HG03280 (cell line): Measurements from ENCODE around the gene NFATC1.

Experiments
- ATAC-seq: cut with Tn5 transposase; IDR thresholded peaks from one replicate; pipeline ENCODE4 v1.9.1; 2021; ENCODE audit warnings: mild to moderate bottlenecking, moderate library complexity; ENCODE audit not compliant: unreplicated experiment

The NFATC1 gene

GRCh38 chr18:79403723-79404566, 8.2 kb downstream of the NFATC1 start:
- no peak for ATAC-seq

- no peak for ATAC-seq
Measured at GRCh38 chr18:79404567-79404910, 8.8 kb downstream of the NFATC1 start.

DNA sequence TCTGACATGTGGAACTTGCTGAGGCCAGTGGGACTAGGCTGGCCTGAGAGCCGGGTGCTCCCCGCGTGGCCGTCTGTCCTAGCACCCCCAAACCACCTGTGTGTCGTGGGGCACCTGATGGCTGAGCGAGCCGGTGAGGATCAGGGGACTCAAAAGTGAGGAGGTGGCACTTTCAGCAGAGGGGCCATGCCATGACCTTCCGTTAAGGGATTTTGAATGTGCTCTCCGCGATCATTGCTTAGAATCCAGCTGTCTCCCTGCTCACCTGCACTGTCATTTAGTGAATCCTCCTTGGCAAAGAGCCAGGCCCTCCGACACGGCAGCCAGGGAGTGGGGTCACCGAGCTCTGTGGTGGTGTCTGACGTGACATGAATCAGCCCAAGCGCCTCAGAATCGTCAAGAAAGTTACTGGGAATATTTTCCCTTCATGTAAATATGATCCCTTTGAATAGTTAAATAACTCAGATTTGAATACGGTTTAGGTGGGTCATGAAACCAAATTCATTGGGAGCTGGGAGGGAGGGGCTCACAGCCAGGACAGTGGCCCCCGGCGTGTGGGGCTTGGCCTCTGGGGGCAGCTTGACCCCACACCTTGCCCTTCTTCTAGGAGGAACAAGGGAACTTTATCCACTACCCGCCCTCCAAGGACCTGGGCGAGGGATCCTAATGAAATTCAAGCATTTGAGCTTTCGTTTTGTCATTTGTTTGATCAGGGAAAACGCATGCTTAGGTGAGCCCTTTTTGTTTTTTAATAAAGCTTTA, 9.5 kb downstream of the NFATC1 start:
- no peak for ATAC-seq

DNA sequence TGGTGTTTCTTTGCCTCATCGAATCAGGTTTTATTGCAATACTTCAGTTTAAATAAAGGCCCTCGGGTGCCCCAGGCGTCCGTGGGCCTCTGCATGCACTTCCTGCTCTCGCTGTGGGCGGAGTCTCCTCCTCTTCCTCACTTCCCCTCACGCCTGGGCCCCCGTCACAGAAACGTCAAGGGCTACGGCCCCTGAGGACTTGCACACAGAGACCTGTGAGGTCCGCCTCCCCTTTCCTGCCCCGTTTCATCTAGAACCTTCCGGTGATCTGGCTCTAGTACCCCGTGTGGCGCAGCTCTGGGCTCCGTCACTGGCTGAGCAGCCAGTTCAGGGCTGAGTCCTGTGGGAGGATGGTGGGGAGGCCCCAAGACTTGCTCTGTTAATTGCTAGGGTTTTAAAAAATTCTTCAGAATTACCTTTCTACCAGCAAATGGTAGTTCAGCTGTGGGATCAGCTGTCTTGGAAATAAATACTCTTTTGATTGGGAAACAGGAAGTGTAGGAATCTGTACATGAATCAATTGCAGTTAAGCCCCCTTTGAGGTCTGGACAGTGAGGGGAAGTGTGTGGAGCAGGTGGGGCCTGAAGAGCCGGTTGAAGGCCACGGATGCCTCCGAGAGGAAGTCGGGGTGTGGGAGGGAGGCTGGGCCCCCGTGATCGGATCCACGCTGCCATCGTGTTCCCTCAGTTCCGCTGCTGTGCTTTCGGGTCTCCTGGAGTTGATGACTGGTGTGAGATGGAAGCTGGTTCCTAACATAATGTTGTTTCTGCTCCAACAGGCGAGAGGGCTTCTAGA, 10.2 kb downstream of the NFATC1 start:
- peak; percentile 70 for ATAC-seq

- ATAC-seq, result no peak
Measured at GRCh38 chr18:79406708-79407107, 11.0 kb downstream of the NFATC1 start.

DNA sequence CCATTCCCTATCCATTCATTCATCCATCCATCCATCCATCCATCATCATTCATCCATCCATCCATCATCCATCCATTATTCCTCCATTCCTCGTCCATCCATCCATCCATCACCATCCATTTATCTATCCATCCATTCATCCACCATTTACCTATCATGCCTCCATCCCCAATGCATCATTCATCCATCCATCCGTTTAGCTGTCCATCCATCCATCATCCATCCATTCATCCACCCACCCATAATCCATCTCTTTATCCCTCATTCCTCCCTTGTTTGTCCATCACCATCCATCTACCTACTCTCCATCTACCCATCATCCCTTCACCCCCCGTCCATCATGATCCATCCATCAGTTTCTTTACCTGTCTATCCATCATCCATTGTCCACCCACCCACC, 13.6 kb downstream of the NFATC1 start:
- no peak for ATAC-seq

DNA sequence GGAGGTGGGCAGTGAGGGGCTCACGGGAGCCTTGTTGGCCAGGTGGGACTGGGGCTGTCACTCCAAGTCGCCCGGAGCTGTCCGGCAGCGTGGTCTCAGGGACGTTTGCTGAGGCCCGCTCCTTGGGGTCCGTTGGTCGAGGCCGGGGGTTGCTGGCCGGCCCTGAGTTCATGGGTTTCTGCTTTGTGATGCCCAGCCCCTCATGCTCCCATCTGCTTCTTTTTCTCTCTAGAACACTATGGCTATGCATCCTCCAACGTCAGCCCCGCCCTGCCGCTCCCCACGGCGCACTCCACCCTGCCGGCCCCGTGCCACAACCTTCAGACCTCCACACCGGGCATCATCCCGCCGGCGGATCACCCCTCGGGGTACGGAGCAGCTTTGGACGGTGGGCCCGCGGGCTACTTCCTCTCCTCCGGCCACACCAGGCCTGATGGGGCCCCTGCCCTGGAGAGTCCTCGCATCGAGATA, 14.5 kb downstream of the NFATC1 start:
- ATAC-seq, result no peak

DNA sequence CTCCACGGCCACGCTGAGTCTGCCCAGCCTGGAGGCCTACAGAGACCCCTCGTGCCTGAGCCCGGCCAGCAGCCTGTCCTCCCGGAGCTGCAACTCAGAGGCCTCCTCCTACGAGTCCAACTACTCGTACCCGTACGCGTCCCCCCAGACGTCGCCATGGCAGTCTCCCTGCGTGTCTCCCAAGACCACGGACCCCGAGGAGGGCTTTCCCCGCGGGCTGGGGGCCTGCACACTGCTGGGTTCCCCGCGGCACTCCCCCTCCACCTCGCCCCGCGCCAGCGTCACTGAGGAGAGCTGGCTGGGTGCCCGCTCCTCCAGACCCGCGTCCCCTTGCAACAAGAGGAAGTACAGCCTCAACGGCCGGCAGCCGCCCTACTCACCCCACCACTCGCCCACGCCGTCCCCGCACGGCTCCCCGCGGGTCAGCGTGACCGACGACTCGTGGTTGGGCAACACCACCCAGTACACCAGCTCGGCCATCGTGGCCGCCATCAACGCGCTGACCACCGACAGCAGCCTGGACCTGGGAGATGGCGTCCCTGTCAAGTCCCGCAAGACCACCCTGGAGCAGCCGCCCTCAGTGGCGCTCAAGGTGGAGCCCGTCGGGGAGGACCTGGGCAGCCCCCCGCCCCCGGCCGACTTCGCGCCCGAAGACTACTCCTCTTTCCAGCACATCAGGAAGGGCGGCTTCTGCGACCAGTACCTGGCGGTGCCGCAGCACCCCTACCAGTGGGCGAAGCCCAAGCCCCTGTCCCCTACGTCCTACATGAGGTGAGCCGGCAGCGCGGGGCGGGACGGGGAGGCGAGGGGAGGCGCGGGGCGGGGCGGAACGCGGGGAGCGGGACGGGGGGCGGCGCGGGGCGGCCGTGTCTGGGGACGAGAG, 15.2 kb downstream of the NFATC1 start:
- ATAC-seq, result no peak

GRCh38 chr18:79411614-79412526, 16.1 kb downstream of the NFATC1 start:
- no peak for ATAC-seq

DNA sequence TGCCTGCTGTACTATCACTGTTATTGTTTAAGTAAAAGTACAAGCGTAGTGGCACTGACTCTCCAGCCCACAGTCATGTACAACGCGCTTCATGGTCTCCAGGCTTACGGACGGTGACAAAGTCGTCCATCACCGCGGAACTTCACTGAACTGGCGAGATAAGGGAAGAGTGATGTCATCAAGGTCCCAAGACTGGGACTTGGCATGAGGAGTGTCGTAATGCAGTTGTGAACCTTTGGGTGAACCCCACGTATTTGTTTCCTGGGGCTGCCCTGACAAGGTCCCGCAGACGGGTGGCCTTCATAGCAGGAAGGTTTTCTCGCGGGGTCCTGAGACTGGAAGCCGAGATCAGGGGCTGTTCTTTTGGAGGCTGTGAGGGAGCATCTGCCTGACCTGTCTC, 17.3 kb downstream of the NFATC1 start:
- ATAC-seq, result no peak

GRCh38 chr18:79413426-79413825, 17.7 kb downstream of the NFATC1 start:
- no peak for ATAC-seq

DNA sequence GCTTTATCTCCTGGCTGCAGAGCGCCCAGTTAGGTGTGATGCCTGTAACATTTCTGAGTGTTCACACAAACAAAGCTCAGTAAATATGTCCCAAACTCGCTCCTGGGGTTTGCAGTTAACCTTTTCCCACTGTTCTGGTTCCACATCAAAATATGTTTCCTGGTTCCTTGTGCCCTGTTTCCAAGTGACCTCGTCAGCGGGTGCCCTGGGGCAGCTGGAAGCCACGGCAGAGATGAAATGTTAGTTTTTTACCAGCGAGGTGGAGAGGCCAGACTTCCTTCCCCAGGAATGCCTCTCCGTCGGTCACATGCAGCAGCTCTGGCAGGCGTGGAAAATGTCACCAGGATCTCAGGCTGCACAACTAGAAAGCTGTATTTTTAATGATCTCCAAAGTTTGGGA, 18.2 kb downstream of the NFATC1 start:
- ATAC-seq, result no peak

- ATAC-seq, result no peak
Measured at GRCh38 chr18:79416022-79416676, 20.4 kb downstream of the NFATC1 start.

- no peak for ATAC-seq
Measured at GRCh38 chr18:79416677-79417052, 20.9 kb downstream of the NFATC1 start.

DNA sequence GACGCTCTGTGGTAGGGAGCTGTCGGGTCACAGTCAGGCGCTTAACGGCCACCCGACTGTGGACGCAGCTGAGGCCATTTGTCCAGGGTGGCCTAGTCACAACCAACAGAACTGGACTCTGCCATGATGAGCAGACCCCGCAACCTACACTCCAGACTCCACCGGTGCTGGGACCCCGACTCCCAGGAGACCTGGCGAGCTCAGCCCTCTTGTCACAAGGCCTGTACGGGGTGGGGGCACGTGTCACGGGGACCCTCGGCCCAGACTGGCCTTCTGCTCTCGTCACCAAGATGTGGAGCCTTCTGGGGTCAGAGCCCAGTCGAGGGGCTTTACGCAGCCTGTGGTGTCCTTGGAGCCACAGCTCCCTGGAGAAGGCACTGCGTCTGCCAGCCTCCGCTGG, 22.5 kb downstream of the NFATC1 start:
- ATAC-seq, result no peak

DNA sequence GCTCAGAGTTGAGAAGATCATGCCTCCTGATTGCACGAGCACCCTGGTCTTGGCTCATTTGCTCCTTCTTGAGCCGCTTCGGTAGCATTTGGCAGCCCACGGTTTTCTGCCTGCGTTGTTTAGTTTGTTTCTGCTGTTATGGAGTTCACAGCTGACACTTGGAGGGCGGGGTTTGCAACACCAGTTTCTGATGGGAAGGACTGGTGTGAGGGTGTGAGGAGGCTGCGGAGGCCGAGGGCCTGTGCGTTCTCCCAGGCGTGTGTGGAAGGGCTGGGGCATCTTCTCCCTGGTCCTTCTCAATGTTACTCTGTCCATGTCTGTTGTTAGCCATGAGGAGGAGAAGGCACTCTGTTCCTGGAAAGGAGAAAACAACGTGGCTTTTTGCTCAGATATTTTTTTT, 22.9 kb downstream of the NFATC1 start:
- no peak for ATAC-seq

DNA sequence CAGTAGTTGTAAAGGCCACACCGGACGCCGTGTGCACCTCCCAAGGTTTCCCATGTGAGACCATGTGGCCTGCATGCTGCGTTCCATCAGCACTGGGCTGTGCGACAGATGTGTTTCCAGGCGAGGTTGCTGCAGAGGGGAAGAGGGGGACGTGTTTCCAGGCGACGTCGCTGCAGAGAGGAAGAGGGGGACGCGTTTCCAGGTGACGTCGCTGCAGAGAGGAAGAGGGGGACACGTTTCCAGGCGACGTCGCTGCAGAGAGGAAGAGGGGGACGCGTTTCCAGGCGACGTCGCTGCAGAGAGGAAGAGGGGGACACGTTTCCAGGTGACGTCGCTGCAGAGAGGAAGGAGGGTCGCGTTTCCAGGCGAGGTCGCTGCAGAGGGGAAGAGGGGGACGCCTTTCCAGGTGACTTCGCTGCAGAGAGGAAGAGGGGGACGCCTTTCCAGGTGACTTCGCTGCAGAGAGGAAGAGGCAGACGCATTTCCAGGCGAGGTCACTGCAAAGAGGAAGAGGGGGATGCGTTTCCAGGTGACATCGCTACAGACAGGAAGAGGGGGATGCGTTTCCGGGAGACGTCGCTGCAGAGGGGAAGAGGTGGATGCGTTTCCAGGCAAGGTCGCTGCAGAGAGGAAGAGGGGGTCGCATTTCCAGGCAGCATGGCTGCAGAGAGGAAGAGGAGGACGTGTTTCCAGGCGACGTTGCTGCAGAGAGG, 24.5 kb downstream of the NFATC1 start:
- no peak for ATAC-seq

DNA sequence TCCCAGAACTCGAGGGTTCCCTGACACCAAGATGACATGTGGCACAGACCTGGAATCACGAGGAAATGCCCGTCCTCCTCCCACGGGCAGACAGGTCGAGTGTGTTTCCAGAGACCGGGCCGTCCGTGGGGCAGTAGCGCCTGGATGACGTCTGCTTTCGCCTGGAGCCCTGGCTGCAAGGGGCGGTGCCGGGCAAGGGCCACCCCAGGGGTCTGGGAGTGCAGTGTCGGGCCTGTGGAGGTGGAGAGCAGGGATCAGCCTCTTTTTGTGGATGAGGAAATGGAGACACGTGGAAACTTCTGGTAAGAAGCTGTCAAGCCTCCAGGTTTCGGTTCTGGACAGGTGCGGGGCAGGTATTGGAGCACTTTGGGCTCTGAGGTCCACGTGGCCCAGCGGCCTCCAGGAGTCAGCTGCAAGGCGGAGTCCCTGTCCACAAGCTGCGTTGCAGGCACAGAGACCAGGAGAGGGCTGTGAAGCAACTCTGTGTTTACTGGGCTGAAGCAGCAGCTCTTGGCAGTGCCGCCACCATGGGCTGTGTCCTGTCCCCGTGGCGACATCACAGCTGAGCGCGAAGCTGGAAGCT, 25.6 kb downstream of the NFATC1 start:
- no peak for ATAC-seq
